Cardiac muscle cell (in vitro differentiated cells and primary cell): Measurements from ENCODE around the gene PTPRQ. TPM values are rescaled to one million over a fixed set of nuclear protein-coding genes. Genes with fewer than 3 reads are reported as not detected.

Experiments used
- DNase-seq, 2 donors: peaks; one replicate each; pipeline versions ENCODE4 v3.0.0 to v3.0.0-alpha.2; 2010 to 2017; ENCODE audit warnings: low read depth in 1 of 2, low spot score in 1 of 2
- H3K27ac ChIP-seq: fragments of 200-600 bp; sonication (generic); 2 replicates; pipeline ENCODE4 v1.5.1; 2016
- H3K27me3 ChIP-seq: fragments of 200-600 bp; sonication (generic); 2 replicates; pipeline ENCODE4 v1.6.0; 2016; ENCODE audit warnings: control low read depth
- H3K36me3 ChIP-seq: fragments of 200-600 bp; sonication (generic); 2 replicates; pipeline ENCODE4 v1.5.1; 2016; ENCODE audit warnings: control low read depth
- H3K4me1 ChIP-seq: fragments of 200-600 bp; sonication (generic); 2 replicates; pipeline ENCODE4 v1.8.1; 2017; ENCODE audit warnings: low read depth, mild to moderate bottlenecking, mixed run types
- H3K4me3 ChIP-seq: fragments of 200-600 bp; sonication (generic); 2 replicates; pipeline ENCODE4 v1.5.1; 2016; ENCODE audit warnings: mild to moderate bottlenecking
- H3K9me3 ChIP-seq: fragments of 200-600 bp; sonication (generic); 2 replicates; pipeline ENCODE4 v1.5.1; 2017; ENCODE audit warnings: low read depth, mild to moderate bottlenecking, control low read depth
- CTCF ChIP-seq: IDR thresholded peaks from 2 replicates; pipeline ENCODE4 v1.5.1; 2012; ENCODE audit warnings: low read depth, mild to moderate bottlenecking, low read length
- polyA plus RNA-seq: library from polyadenylated mRNA; unstranded; fragments of >200 nt; fragmentation: Nextera tagmentation; extraction: Ambion mirVana; gene quantifications from 2 replicates; pipeline ENCODE4 v1.2.1, GENCODE V29; 2016
- total RNA-seq: library from RNA; depleted of rRNA; stranded (reverse); fragments of >200 nt; gene quantifications from 2 replicates; pipeline ENCODE4 v1.2.3, GENCODE V29; 2016

Gene PTPRQ
- total and polyA plus RNA-seq, 2 experiments from 2014 or later, result 0.01 to 0.69 TPM

- Histone ChIP-seq H3K36me3 (no peaks in the 10 kb centered on the region), H3K9me3 (no peaks in the 10 kb centered on the region), H3K4me1 (no peaks in the 10 kb centered on the region), H3K4me3 (no peak overlapping the region), H3K27ac (no peak overlapping the region), H3K27me3 (no peaks in the 10 kb centered on the region)
- DNase-seq, result peak in 1 of 2 donors; percentile 50
- no peak for TF ChIP-seq CTCF
Measured at GRCh38 chr12:80565271-80565670, 121.2 kb downstream of the PTPRQ start.

- peak in 1 of 2 donors; percentile 46 for DNase-seq
- Histone ChIP-seq H3K4me1 (no peaks in the 10 kb centered on the region), H3K27me3 (no peaks in the 10 kb centered on the region), H3K27ac (no peak overlapping the region), H3K9me3 (no peaks in the 10 kb centered on the region), H3K4me3 (no peak overlapping the region), H3K36me3 (no peaks in the 10 kb centered on the region)
- no peak for TF ChIP-seq CTCF
Measured at GRCh38 chr12:80567401-80567800, 123.4 kb downstream of the PTPRQ start.

GRCh38 chr12:80576641-80577418, 132.8 kb downstream of the PTPRQ start:
- H3K27me3 ChIP-seq, result no peaks in the 10 kb centered on the region
- no peaks in the 10 kb centered on the region for H3K36me3 ChIP-seq
- H3K9me3 ChIP-seq, result no peaks in the 10 kb centered on the region
- H3K4me3 ChIP-seq, result no peak overlapping the region
- no peak overlapping the region for H3K27ac ChIP-seq
- no peaks in the 10 kb centered on the region for H3K4me1 ChIP-seq
- no peak for TF ChIP-seq CTCF
- DNase-seq, result no peak

GRCh38 chr12:80580254-80580653, 136.2 kb downstream of the PTPRQ start:
- no peak for TF ChIP-seq CTCF
- H3K4me1 ChIP-seq, result no peaks in the 10 kb centered on the region
- no peaks in the 10 kb centered on the region for H3K36me3 ChIP-seq
- no peak overlapping the region for H3K27ac ChIP-seq
- DNase-seq, result peak in 1 of 2 donors; percentile 77
- no peaks in the 10 kb centered on the region for H3K27me3 ChIP-seq
- H3K4me3 ChIP-seq, result no peak overlapping the region
- no peaks in the 10 kb centered on the region for H3K9me3 ChIP-seq

- Histone ChIP-seq H3K4me3 (no peak overlapping the region), H3K36me3 (no peaks in the 10 kb centered on the region), H3K27ac (no peak overlapping the region), H3K27me3 (no peaks in the 10 kb centered on the region), H3K4me1 (no peaks in the 10 kb centered on the region), H3K9me3 (no peaks in the 10 kb centered on the region)
- TF ChIP-seq CTCF, result no peak
- DNase-seq, result no peak
Measured at GRCh38 chr12:80581783-80582182, 137.7 kb downstream of the PTPRQ start.
